Fibroblast of the conjunctiva (primary cell): ENCODE measurements around the gene CEP112.

ENCODE experiments used
- DNase-seq: peaks from one replicate; pipeline ENCODE4 v3.0.0-alpha.2; 2010; ENCODE audit warnings: low read depth

The CEP112 gene

GRCh38 chr17:65780111-65780510 is 411.8 kb downstream of the CEP112 start:
- DNase-seq = no peak

GRCh38 chr17:65776890-65777289 is 415.0 kb downstream of the CEP112 start:
- DNase-seq = no peak

- DNase-seq = no peak
Observed at GRCh38 chr17:65774787-65775186, 417.1 kb downstream of the CEP112 start.

GRCh38 chr17:65772989-65773388 is 418.9 kb downstream of the CEP112 start:
- DNase-seq = no peak

GRCh38 chr17:65771704-65772103 is 420.2 kb downstream of the CEP112 start:
- DNase-seq = no peak

GRCh38 chr17:65763786-65764185 is 428.1 kb downstream of the CEP112 start:
- DNase-seq = no peak

GRCh38 chr17:65762973-65763372 is 429.0 kb downstream of the CEP112 start:
- DNase-seq = no peak

- DNase-seq = no peak
Observed at GRCh38 chr17:65759532-65759931, 432.4 kb downstream of the CEP112 start.

- no peak for DNase-seq
Observed at GRCh38 chr17:65756760-65757159, 435.2 kb downstream of the CEP112 start.

GRCh38 chr17:65755799-65756198 is 436.1 kb downstream of the CEP112 start:
- DNase-seq = no peak

- DNase-seq = no peak
Observed at GRCh38 chr17:65754630-65755029, 437.3 kb downstream of the CEP112 start.

GRCh38 chr17:65754081-65754480 is 437.9 kb downstream of the CEP112 start:
- no peak for DNase-seq

- no peak for DNase-seq
Observed at GRCh38 chr17:65753348-65753747, 438.6 kb downstream of the CEP112 start.

GRCh38 chr17:65751263-65751662 is 440.7 kb downstream of the CEP112 start:
- DNase-seq = no peak

- DNase-seq = peak; percentile 85
Observed at GRCh38 chr17:65750631-65751115, 441.3 kb downstream of the CEP112 start.

GRCh38 chr17:65750166-65750565 is 441.8 kb downstream of the CEP112 start:
- DNase-seq = no peak

- no peak for DNase-seq
Observed at GRCh38 chr17:65749479-65749878, 442.5 kb downstream of the CEP112 start.

GRCh38 chr17:65745241-65745640 is 446.7 kb downstream of the CEP112 start:
- DNase-seq = no peak

- no peak for DNase-seq
Observed at GRCh38 chr17:65743308-65743655, 448.7 kb downstream of the CEP112 start.

GRCh38 chr17:65742403-65743307 is 449.3 kb downstream of the CEP112 start:
- peak; percentile 26 for DNase-seq

GRCh38 chr17:65741710-65742109 is 450.2 kb downstream of the CEP112 start:
- no peak for DNase-seq

- no peak for DNase-seq
Observed at GRCh38 chr17:65739034-65739433, 452.9 kb downstream of the CEP112 start.

GRCh38 chr17:65737451-65737850 is 454.5 kb downstream of the CEP112 start:
- DNase-seq = no peak

- no peak for DNase-seq
Observed at GRCh38 chr17:65733314-65733713, 458.6 kb downstream of the CEP112 start.
